ENCODE results near the gene PIK3R2. TPM values are rescaled to one million over a fixed set of nuclear protein-coding genes. Genes with fewer than 3 reads are reported as not detected.

The PIK3R2 gene
- total and polyA plus RNA-seq, 4 donors: 14.1 to 134 (median 76.1) TPM

DNA sequence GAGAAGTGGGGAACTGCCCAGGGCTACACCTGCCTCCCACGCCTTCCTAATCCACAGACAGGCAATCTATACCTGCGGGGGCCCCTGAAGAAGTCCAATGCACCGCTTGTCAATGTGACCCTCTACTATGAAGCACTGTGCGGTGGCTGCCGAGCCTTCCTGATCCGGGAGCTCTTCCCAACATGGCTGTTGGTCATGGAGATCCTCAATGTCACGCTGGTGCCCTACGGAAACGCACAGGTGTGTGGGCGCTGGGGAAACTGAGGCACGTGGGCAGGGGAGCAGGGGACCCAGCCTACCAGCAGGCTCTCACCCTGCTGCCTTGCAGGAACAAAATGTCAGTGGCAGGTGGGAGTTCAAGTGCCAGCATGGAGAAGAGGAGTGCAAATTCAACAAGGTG, 22.0 kb downstream of the PIK3R2 start:
- no peak overlapping the region for H3K27ac ChIP-seq (ENCODE audit: low read depth, low read length)
- peaks cover 24% of the 10 kb centered on the region for H3K27me3 ChIP-seq (ENCODE audit: control insufficient read depth, insufficient read depth, low read length)
- no peaks in the 10 kb centered on the region for H3K9me3 ChIP-seq (ENCODE audit: control insufficient read depth, insufficient read depth, low read length)
- peaks cover 17% of the 10 kb centered on the region for H3K36me3 ChIP-seq (ENCODE audit: control insufficient read depth, insufficient read depth, low read length)
- WGBS (ENCODE audit: insufficient coverage): 84% methylated on average over 11 of the region's 11 CpGs
- H3K4me3 ChIP-seq (ENCODE audit: low read depth, low read length): no peak overlapping the region
- no peak for DNase-seq (ENCODE audit: low read depth in 4 of 6, low spot score in 6 of 6)
- H3K4me1 ChIP-seq (ENCODE audit: control insufficient read depth, insufficient read depth, low read length): peaks cover 14% of the 10 kb centered on the region

DNA sequence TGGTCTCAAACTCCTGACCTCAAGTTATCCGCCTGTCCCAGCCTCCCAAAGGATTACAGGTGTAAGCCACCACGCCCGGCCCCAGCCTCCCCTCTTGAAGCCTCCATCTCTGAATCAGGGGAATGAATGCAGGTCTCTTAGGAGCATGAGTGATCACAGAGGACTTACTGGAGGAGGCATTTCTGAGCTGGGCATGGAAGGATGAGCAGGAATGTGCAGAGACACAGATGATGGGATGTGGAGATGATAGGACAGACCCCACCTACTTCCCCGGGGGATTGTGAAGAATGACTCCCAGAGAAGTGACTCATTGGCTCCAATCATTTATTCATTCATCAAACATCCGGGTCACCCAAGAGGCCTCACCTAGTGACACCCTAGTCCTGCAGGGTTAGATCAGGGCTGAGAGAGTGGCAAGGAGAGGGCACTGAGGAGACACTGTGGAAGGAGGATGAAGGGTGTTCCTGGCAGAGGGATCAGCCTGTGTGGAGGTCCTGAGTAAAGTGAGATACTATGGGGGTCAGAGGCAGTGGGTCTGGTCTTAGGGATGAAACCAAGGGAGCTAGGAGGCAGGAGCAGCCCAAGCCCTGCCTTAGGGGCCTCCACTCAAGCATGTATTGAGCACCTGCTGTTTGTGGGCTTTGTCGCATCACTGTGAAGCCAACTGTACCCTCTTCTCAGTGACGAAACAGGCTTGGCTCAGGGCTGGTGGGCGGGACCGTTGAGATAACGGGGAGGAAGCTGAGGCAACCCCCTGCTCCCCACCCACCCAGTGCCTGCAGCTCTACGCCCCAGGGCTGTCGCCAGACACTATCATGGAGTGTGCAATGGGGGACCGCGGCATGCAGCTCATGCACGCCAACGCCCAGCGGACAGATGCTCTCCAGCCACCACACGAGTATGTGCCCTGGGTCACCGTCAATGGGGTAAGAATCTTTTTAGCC, 23.7 kb downstream of the PIK3R2 start:
- no peaks in the 10 kb centered on the region for H3K36me3 ChIP-seq (ENCODE audit: control insufficient read depth, insufficient read depth, low read length)
- DNase-seq (ENCODE audit: low read depth in 4 of 6, low spot score in 6 of 6): no peak
- H3K4me3 ChIP-seq (ENCODE audit: low read depth, low read length): no peak overlapping the region
- peaks cover 14% of the 10 kb centered on the region for H3K4me1 ChIP-seq (ENCODE audit: control insufficient read depth, insufficient read depth, low read length)
- WGBS (ENCODE audit: insufficient coverage): 87% methylated on average over 12 of the region's 19 CpGs
- peaks cover 24% of the 10 kb centered on the region for H3K27me3 ChIP-seq (ENCODE audit: control insufficient read depth, insufficient read depth, low read length)
- H3K9me3 ChIP-seq (ENCODE audit: control insufficient read depth, insufficient read depth, low read length): no peaks in the 10 kb centered on the region
- no peak overlapping the region for H3K27ac ChIP-seq (ENCODE audit: low read depth, low read length)

DNA sequence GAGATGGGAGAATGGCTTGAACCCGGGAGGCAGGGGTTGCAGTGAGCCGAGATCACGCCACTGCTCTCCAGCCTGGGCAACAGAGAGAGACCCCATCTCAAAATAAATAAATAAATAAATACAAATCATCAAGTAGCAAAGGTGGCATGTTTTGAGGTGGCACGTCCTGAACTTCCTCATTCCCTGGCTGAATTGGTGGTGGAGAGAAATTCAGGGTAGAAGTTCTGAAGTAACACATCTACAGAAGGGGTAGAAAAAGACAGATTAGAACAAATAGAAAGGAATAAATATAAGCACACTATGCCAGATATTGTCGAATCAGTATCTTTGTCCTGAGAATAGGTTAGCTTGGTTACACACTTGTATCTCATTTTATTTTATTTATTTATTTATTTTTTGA, 27.0 kb downstream of the PIK3R2 start:
- Histone ChIP-seq H3K4me1 (ENCODE audit: control insufficient read depth, insufficient read depth, low read length) (no peaks in the 10 kb centered on the region), H3K4me3 (ENCODE audit: low read depth, low read length) (no peak overlapping the region), H3K9me3 (ENCODE audit: control insufficient read depth, insufficient read depth, low read length) (no peaks in the 10 kb centered on the region), H3K36me3 (ENCODE audit: control insufficient read depth, insufficient read depth, low read length) (no peaks in the 10 kb centered on the region), H3K27me3 (ENCODE audit: control insufficient read depth, insufficient read depth, low read length) (peaks cover 7% of the 10 kb centered on the region), H3K27ac (ENCODE audit: low read depth, low read length) (no peak overlapping the region)
- no peak for DNase-seq (ENCODE audit: low read depth in 4 of 6, low spot score in 6 of 6)
- WGBS (ENCODE audit: insufficient coverage): no CpG with 5 or more reads among the region's 5 CpGs

DNA sequence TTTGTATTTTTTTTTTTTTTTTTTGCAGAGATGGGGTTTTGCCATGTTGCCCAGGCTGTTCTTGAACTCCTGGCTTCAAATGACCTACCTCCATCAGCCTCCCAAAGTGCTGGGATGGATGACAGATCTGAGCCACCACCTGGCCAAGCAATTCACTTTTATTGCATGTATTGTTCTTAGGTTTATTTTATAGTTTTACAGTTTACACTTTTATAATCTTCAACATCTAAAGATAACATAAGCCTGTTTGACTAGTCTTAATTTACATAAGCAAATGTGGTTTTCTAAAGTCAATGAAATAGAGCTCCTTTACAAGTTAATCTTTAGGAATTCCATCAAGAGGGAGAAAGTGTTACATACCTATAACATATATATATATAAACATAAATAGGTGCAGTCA, 30.6 kb downstream of the PIK3R2 start:
- DNase-seq (ENCODE audit: low read depth in 4 of 6, low spot score in 6 of 6): no peak
- H3K27me3 ChIP-seq (ENCODE audit: control insufficient read depth, insufficient read depth, low read length): no peaks in the 10 kb centered on the region
- H3K4me1 ChIP-seq (ENCODE audit: control insufficient read depth, insufficient read depth, low read length): no peaks in the 10 kb centered on the region
- no peak overlapping the region for H3K4me3 ChIP-seq (ENCODE audit: low read depth, low read length)
- no peaks in the 10 kb centered on the region for H3K9me3 ChIP-seq (ENCODE audit: control insufficient read depth, insufficient read depth, low read length)
- no peak overlapping the region for H3K27ac ChIP-seq (ENCODE audit: low read depth, low read length)
- H3K36me3 ChIP-seq (ENCODE audit: control insufficient read depth, insufficient read depth, low read length): no peaks in the 10 kb centered on the region

DNA sequence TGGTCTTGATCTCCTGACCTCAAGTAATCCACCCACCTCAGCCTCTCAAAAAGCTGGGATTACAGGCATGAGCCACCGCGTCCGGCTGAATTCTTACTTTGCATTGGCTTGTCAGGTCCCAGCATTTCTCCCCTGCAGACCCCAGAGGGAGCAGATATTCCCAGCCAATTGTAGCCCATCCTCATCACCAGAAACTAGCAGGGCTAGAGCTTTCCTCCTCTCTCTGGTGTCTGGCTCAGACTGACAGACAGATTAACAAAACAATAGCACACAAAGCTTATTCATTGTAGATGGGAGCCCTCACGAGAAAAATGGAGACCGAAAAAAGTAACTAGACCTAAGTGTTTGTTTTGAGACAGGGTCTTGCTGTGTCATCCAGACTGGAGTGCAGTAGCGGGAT, 32.6 kb downstream of the PIK3R2 start:
- no peaks in the 10 kb centered on the region for H3K9me3 ChIP-seq (ENCODE audit: control insufficient read depth, insufficient read depth, low read length)
- WGBS (ENCODE audit: insufficient coverage): 45% methylated on average over 6 of the region's 6 CpGs
- H3K36me3 ChIP-seq (ENCODE audit: control insufficient read depth, insufficient read depth, low read length): no peaks in the 10 kb centered on the region
- H3K27ac ChIP-seq (ENCODE audit: low read depth, low read length): no peak overlapping the region
- H3K27me3 ChIP-seq (ENCODE audit: control insufficient read depth, insufficient read depth, low read length): no peaks in the 10 kb centered on the region
- DNase-seq (ENCODE audit: low read depth in 4 of 6, low spot score in 6 of 6): no peak
- H3K4me1 ChIP-seq (ENCODE audit: control insufficient read depth, insufficient read depth, low read length): no peaks in the 10 kb centered on the region
- no peak overlapping the region for H3K4me3 ChIP-seq (ENCODE audit: low read depth, low read length)

DNA sequence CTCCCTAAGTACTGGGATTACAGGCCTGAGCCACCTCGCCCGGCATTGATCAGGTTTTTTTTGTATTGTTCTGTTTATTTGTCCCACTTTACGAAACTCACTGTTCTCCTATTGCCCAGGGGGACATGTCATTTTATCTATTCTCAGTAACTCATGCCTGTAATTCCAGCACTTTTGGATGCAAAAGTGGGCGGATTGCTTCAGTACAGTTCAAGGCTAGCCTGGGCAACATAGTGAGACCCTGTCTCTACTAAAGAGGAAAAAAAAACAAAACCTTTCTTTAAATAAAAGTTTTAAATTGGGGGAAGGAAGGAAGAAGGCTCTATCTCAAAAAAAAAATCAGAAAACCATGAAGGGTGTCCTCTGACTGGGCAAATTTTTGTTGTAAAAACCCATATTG, 37.3 kb downstream of the PIK3R2 start:
- H3K9me3 ChIP-seq (ENCODE audit: control insufficient read depth, insufficient read depth, low read length): no peaks in the 10 kb centered on the region
- H3K4me1 ChIP-seq (ENCODE audit: control insufficient read depth, insufficient read depth, low read length): peaks cover 18% of the 10 kb centered on the region
- no peaks in the 10 kb centered on the region for H3K27me3 ChIP-seq (ENCODE audit: control insufficient read depth, insufficient read depth, low read length)
- no peak for DNase-seq (ENCODE audit: low read depth in 4 of 6, low spot score in 6 of 6)
- no CpG with 5 or more reads among the region's 4 CpGs for WGBS (ENCODE audit: insufficient coverage)
- H3K4me3 ChIP-seq (ENCODE audit: low read depth, low read length): no peak overlapping the region
- no peak overlapping the region for H3K27ac ChIP-seq (ENCODE audit: low read depth, low read length)
- H3K36me3 ChIP-seq (ENCODE audit: control insufficient read depth, insufficient read depth, low read length): peaks cover 5% of the 10 kb centered on the region

DNA sequence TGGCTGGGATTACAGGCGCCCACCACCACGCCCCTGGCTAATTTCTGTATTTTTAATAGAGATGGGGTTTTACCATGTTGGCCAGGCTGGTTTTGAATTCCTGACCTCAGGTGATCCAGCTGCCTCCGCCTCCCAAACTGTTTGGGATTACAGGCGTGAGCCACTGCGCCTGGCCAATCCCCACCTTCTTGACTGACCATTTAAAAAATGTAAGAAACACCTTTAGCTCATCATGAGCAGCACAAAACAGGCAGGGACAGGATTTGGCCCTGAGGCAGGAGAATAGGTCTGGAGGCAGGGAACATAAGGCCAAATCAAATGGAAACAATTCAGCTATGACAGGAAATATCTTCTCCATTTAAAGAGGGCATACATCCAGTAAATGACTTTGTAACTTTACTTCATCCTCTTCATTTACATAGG, 38.7 kb downstream of the PIK3R2 start:
- H3K27me3 ChIP-seq (ENCODE audit: control insufficient read depth, insufficient read depth, low read length): no peaks in the 10 kb centered on the region
- DNase-seq (ENCODE audit: low read depth in 4 of 6, low spot score in 6 of 6): no peak
- no CpG with 5 or more reads among the region's 5 CpGs for WGBS (ENCODE audit: insufficient coverage)
- H3K9me3 ChIP-seq (ENCODE audit: control insufficient read depth, insufficient read depth, low read length): no peaks in the 10 kb centered on the region
- peak overlapping the region; percentile 68 for H3K4me3 ChIP-seq (ENCODE audit: low read depth, low read length)
- peak overlapping the region; percentile 97 for H3K27ac ChIP-seq (ENCODE audit: low read depth, low read length)
- peaks cover 17% of the 10 kb centered on the region for H3K36me3 ChIP-seq (ENCODE audit: control insufficient read depth, insufficient read depth, low read length)
- peaks cover 18% of the 10 kb centered on the region for H3K4me1 ChIP-seq (ENCODE audit: control insufficient read depth, insufficient read depth, low read length)

DNA sequence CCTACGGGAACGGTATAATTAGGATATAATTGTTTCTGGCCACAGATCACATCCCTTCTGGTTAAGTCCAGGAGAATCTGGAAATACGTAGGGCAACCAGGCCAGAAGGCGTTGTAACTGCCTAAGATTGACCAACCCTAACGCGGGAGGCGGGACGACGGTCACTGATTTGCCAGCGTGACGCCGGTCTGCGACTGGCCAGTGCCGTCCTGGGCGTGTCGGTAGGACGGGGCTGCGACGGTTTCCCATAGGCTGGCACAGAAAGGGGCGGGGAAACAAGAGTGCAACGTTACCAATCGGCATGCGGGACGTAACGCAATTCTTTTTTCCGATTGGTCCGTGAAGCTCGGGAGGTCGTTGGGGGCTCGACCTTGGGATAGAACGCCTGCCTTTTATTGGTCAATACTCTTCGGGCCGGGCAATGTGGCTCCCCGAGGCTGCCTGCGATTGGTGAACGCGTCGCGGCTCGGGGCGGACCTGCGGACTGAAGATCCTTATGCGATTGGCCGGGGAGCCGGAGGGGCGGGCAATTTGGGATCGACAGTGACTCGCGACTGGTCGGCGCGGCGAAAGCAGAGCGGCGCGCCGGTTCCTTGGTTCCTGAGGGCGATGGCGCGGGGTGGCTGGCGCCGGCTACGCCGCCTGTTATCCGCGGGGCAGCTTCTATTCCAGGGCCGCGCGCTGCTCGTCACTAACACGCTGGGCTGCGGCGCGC, 39.9 kb downstream of the PIK3R2 start, which contains the start of gene MPV17L2:
Gene MPV17L2, plus strand, starts transcription at position 546 of the 715 bp plus-strand sequence. Its CDS starts 64 bp downstream, at position 610.
- Histone ChIP-seq H3K4me3 (ENCODE audit: low read depth, low read length) (peak within 1 kb of the TSS; percentile 69), H3K36me3 (ENCODE audit: control insufficient read depth, insufficient read depth, low read length) (peaks cover 29% of the 10 kb centered on the region), H3K27ac (ENCODE audit: low read depth, low read length) (peak within 1 kb of the TSS; percentile 97), H3K9me3 (ENCODE audit: control insufficient read depth, insufficient read depth, low read length) (no peaks in the 10 kb centered on the region), H3K4me1 (ENCODE audit: control insufficient read depth, insufficient read depth, low read length) (peaks cover 18% of the 10 kb centered on the region), H3K27me3 (ENCODE audit: control insufficient read depth, insufficient read depth, low read length) (no peaks in the 10 kb centered on the region)
- under 1% methylated on average over 74 of the region's 74 CpGs for WGBS (ENCODE audit: insufficient coverage)
- peak; percentile 99 to 100 (median 100) for DNase-seq (ENCODE audit: low read depth in 4 of 6, low spot score in 6 of 6)

DNA sequence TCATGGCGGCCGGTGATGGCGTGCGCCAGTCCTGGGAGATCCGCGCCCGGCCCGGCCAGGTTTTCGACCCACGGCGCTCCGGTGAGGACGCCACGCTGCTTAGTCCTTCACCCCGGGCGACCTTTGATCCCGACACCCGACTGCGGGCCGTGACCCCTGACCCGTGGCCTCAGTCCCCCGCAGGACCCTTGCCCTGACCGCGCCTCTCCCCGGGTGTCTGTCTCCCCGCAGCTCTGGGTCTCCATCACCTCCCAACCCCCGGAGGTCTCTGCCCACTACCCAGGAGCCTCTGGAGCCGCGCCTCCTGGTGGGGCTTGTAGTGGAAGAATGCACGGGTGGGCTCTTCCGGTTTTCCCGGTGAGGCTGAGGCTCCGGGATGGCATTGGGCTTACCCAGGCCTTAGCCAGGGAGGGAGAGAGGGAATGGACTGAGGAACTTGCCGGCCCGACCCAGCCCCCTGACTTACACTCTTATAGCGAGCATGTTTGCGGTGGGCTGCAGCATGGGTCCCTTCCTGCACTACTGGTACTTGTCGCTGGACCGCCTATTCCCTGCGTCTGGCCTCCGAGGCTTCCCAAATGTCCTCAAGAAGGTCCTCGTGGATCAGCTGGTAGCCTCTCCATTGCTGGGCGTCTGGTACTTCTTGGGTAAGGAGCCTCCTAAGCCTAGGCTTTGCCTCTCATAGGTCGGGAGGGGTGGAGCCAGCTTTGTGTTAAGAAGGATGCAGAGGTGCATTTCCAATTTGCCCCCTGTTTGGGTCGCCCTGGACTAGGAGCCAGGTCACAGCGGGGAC, 40.6 kb downstream of the PIK3R2 start:
- DNase-seq (ENCODE audit: low read depth in 4 of 6, low spot score in 6 of 6): no peak
- Histone ChIP-seq H3K36me3 (ENCODE audit: control insufficient read depth, insufficient read depth, low read length) (peaks cover 36% of the 10 kb centered on the region), H3K9me3 (ENCODE audit: control insufficient read depth, insufficient read depth, low read length) (no peaks in the 10 kb centered on the region), H3K27me3 (ENCODE audit: control insufficient read depth, insufficient read depth, low read length) (no peaks in the 10 kb centered on the region), H3K4me1 (ENCODE audit: control insufficient read depth, insufficient read depth, low read length) (peaks cover 18% of the 10 kb centered on the region), H3K27ac (ENCODE audit: low read depth, low read length) (peak overlapping the region; percentile 80), H3K4me3 (ENCODE audit: low read depth, low read length) (peak overlapping the region; percentile 69)
- WGBS (ENCODE audit: insufficient coverage): 3% methylated on average over 44 of the region's 46 CpGs
